ENCODE measurements around the gene KRTAP5-2.

The KRTAP5-2 gene

DNA sequence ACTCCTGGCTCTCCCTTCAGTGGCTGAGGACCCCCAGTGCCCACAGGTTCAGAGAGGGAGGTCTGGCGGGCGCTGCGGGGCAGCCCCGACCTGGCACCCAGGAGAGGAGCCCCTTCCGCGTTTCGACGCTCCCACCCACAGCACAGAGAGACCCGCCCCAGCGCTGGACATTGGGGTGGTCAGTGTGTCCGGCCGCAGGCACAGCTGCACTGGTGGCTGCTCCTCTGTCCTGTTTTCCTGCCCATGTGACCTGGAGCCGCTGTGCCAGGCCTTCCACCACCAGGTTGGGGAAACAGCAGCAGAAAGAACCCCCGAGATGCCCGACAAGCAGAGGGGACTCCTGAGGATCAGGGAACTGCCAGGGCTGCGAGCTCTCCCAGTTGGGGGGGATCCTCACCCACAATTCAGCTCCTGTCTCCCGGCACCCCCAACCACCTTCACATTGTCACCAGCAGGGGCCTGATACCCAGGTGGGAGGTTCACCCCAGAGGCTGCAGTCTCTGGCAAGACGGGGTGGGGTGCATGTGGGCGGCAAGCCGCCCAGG is 45.1 kb upstream of the KRTAP5-2 start:
- Histone ChIP-seq H2BK12ac (ENCODE audit: low read length in 2 of 2) (no peak overlapping the region), H3K27ac (ENCODE audit: low read length, poor library complexity, severe bottlenecking) (no peak overlapping the region), H2BK15ac (ENCODE audit: low read depth, poor library complexity, severe bottlenecking) (no peak overlapping the region), H3K14ac (ENCODE audit: low read length in 2 of 2) (no peak overlapping the region), H3K18ac (ENCODE audit: low read depth in 1 of 2, low read length in 2 of 2) (no peak overlapping the region), H3K4me1 (ENCODE audit: control insufficient read depth, insufficient read depth, low read depth, low read length) (no peaks in the 10 kb centered on the region), H3K23ac (ENCODE audit: low read length in 2 of 2) (no peak overlapping the region), H2AK5ac (ENCODE audit: low read length, severe bottlenecking) (no peak overlapping the region), H3K4me3 (ENCODE audit: insufficient read depth in 1 of 2, low read depth in 1 of 2, low read length in 2 of 2) (no peak overlapping the region), H3K9ac (ENCODE audit: low read length) (no peak overlapping the region), H4K8ac (ENCODE audit: low read length) (no peak overlapping the region), H3K79me1 (replicated peaks; ENCODE audit: low read length, poor library complexity, severe bottlenecking) (no peaks in the 10 kb centered on the region), H2AFZ (ENCODE audit: low read depth, low read length) (no peak overlapping the region), H2BK5ac (ENCODE audit: low read depth, low read length, poor library complexity, severe bottlenecking) (no peak overlapping the region), H3K36me3 (ENCODE audit: control insufficient read depth in 1 of 2, insufficient read depth in 2 of 2, low read depth in 1 of 2, low read length in 2 of 2) (peaks cover 0 to 2% of the 10 kb centered on the region in 2 experiments), H3K27me3 (ENCODE audit: control insufficient read depth in 1 of 2, insufficient read depth in 1 of 2, low read length in 2 of 2) (peaks cover 50 to 69% of the 10 kb centered on the region in 2 experiments), H3K9me3 (ENCODE audit: control insufficient read depth, low read length) (no peaks in the 10 kb centered on the region), H3K4me2 (ENCODE audit: low read length, poor library complexity, severe bottlenecking) (no peak overlapping the region), H4K91ac (ENCODE audit: low read length) (no peak overlapping the region), H3K4ac (ENCODE audit: low read depth in 1 of 2, low read length in 2 of 2) (no peak overlapping the region), H2BK120ac (ENCODE audit: low read depth, low read length) (no peak overlapping the region)
- WGBS, result 87% methylated on average over 18 of the region's 20 CpGs
- DNase-seq, result no peak

GRCh38 chr11:1642288-1643145 is 44.4 kb upstream of the KRTAP5-2 start:
- whole genome bisulfite sequencing, result 78% methylated on average over 29 of the region's 29 CpGs
- Histone ChIP-seq H2BK120ac (ENCODE audit: low read depth, low read length) (no peak overlapping the region), H3K4me2 (ENCODE audit: low read length, poor library complexity, severe bottlenecking) (no peak overlapping the region), H2BK15ac (ENCODE audit: low read depth, poor library complexity, severe bottlenecking) (no peak overlapping the region), H3K9ac (ENCODE audit: low read length) (no peak overlapping the region), H2BK12ac (ENCODE audit: low read length in 2 of 2) (no peak overlapping the region), H3K79me1 (replicated peaks; ENCODE audit: low read length, poor library complexity, severe bottlenecking) (no peaks in the 10 kb centered on the region), H2BK5ac (ENCODE audit: low read depth, low read length, poor library complexity, severe bottlenecking) (no peak overlapping the region), H3K27ac (ENCODE audit: low read length, poor library complexity, severe bottlenecking) (no peak overlapping the region), H3K4me1 (ENCODE audit: control insufficient read depth, insufficient read depth, low read depth, low read length) (no peaks in the 10 kb centered on the region), H4K91ac (ENCODE audit: low read length) (no peak overlapping the region), H4K8ac (ENCODE audit: low read length) (no peak overlapping the region), H2AK5ac (ENCODE audit: low read length, severe bottlenecking) (no peak overlapping the region), H3K27me3 (ENCODE audit: control insufficient read depth in 1 of 2, insufficient read depth in 1 of 2, low read length in 2 of 2) (peaks cover 50 to 73% of the 10 kb centered on the region in 2 experiments), H3K18ac (ENCODE audit: low read depth in 1 of 2, low read length in 2 of 2) (no peak overlapping the region), H2AFZ (ENCODE audit: low read depth, low read length) (no peak overlapping the region), H3K36me3 (ENCODE audit: control insufficient read depth in 1 of 2, insufficient read depth in 2 of 2, low read depth in 1 of 2, low read length in 2 of 2) (peaks cover 0 to 2% of the 10 kb centered on the region in 2 experiments), H3K9me3 (ENCODE audit: control insufficient read depth, low read length) (no peaks in the 10 kb centered on the region), H3K23ac (ENCODE audit: low read length in 2 of 2) (no peak overlapping the region), H3K14ac (ENCODE audit: low read length in 2 of 2) (no peak overlapping the region), H3K4me3 (ENCODE audit: insufficient read depth in 1 of 2, low read depth in 1 of 2, low read length in 2 of 2) (no peak overlapping the region), H3K4ac (ENCODE audit: low read depth in 1 of 2, low read length in 2 of 2) (no peak overlapping the region)
- DNase-seq, result no peak

DNA sequence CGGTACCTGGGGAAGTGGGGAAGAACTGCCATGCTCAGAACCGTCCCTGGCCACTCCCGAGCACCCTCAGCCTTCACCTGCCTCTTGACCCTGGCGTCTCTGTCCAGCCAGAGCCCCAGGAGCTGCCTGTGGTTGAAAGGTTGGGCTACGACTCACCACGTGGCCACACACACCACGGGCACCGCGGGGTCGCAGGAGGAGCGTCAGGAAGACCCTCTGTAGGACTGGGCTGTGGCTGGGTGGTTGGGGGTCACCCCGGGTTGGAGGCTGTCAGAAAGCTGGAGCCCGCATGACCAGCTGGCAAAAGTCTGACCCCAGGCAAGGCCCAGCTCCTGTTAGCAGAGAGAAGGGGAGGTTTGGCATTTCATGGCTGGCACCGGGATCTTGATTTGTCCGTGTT is 43.0 kb upstream of the KRTAP5-2 start:
- no peak overlapping the region for H3K4ac ChIP-seq (ENCODE audit: low read depth in 1 of 2, low read length in 2 of 2)
- 82% methylated on average over 15 of the region's 15 CpGs for WGBS
- no peak overlapping the region for H3K4me3 ChIP-seq (ENCODE audit: insufficient read depth in 1 of 2, low read depth in 1 of 2, low read length in 2 of 2)
- no peak overlapping the region for H3K23ac ChIP-seq (ENCODE audit: low read length in 2 of 2)
- no peak overlapping the region for H2BK15ac ChIP-seq (ENCODE audit: low read depth, poor library complexity, severe bottlenecking)
- DNase-seq, result no peak
- H3K14ac ChIP-seq (ENCODE audit: low read length in 2 of 2), result no peak overlapping the region
- no peak overlapping the region for H2BK5ac ChIP-seq (ENCODE audit: low read depth, low read length, poor library complexity, severe bottlenecking)
- H2BK12ac ChIP-seq (ENCODE audit: low read length in 2 of 2), result no peak overlapping the region
- H2AFZ ChIP-seq (ENCODE audit: low read depth, low read length), result no peak overlapping the region
- H4K8ac ChIP-seq (ENCODE audit: low read length), result no peak overlapping the region
- no peaks in the 10 kb centered on the region for H3K79me1 ChIP-seq (replicated peaks; ENCODE audit: low read length, poor library complexity, severe bottlenecking)
- peak overlapping the region; percentile 20 for H4K91ac ChIP-seq (ENCODE audit: low read length)
- H3K9me3 ChIP-seq (ENCODE audit: control insufficient read depth, low read length), result no peaks in the 10 kb centered on the region
- peaks cover 0 to 2% of the 10 kb centered on the region in 2 experiments for H3K36me3 ChIP-seq (ENCODE audit: control insufficient read depth in 1 of 2, insufficient read depth in 2 of 2, low read depth in 1 of 2, low read length in 2 of 2)
- H3K27ac ChIP-seq (ENCODE audit: low read length, poor library complexity, severe bottlenecking), result no peak overlapping the region
- H3K4me1 ChIP-seq (ENCODE audit: control insufficient read depth, insufficient read depth, low read depth, low read length), result no peaks in the 10 kb centered on the region
- no peak overlapping the region for H2AK5ac ChIP-seq (ENCODE audit: low read length, severe bottlenecking)
- H3K4me2 ChIP-seq (ENCODE audit: low read length, poor library complexity, severe bottlenecking), result no peak overlapping the region
- H3K9ac ChIP-seq (ENCODE audit: low read length), result no peak overlapping the region
- peak overlapping the region in 1 of 2 experiments; percentile 5 for H3K18ac ChIP-seq (ENCODE audit: low read depth in 1 of 2, low read length in 2 of 2)
- H2BK120ac ChIP-seq (ENCODE audit: low read depth, low read length), result no peak overlapping the region
- H3K27me3 ChIP-seq (ENCODE audit: control insufficient read depth in 1 of 2, insufficient read depth in 1 of 2, low read length in 2 of 2), result peaks cover 50 to 78% of the 10 kb centered on the region in 2 experiments

GRCh38 chr11:1640076-1640946 is 42.2 kb upstream of the KRTAP5-2 start:
- Histone ChIP-seq H4K8ac (ENCODE audit: low read length) (no peak overlapping the region), H3K4me1 (ENCODE audit: control insufficient read depth, insufficient read depth, low read depth, low read length) (no peaks in the 10 kb centered on the region), H3K27me3 (ENCODE audit: control insufficient read depth in 1 of 2, insufficient read depth in 1 of 2, low read length in 2 of 2) (peaks cover 46 to 78% of the 10 kb centered on the region in 2 experiments), H2AFZ (ENCODE audit: low read depth, low read length) (no peak overlapping the region), H3K4ac (ENCODE audit: low read depth in 1 of 2, low read length in 2 of 2) (no peak overlapping the region), H2BK12ac (ENCODE audit: low read length in 2 of 2) (no peak overlapping the region), H3K23ac (ENCODE audit: low read length in 2 of 2) (no peak overlapping the region), H3K14ac (ENCODE audit: low read length in 2 of 2) (no peak overlapping the region), H4K91ac (ENCODE audit: low read length) (no peak overlapping the region), H2BK5ac (ENCODE audit: low read depth, low read length, poor library complexity, severe bottlenecking) (no peak overlapping the region), H3K4me3 (ENCODE audit: insufficient read depth in 1 of 2, low read depth in 1 of 2, low read length in 2 of 2) (no peak overlapping the region), H2AK5ac (ENCODE audit: low read length, severe bottlenecking) (no peak overlapping the region), H3K9ac (ENCODE audit: low read length) (no peak overlapping the region), H2BK120ac (ENCODE audit: low read depth, low read length) (no peak overlapping the region), H3K36me3 (ENCODE audit: control insufficient read depth in 1 of 2, insufficient read depth in 2 of 2, low read depth in 1 of 2, low read length in 2 of 2) (peaks cover 0 to 2% of the 10 kb centered on the region in 2 experiments), H3K18ac (ENCODE audit: low read depth in 1 of 2, low read length in 2 of 2) (no peak overlapping the region), H3K4me2 (ENCODE audit: low read length, poor library complexity, severe bottlenecking) (no peak overlapping the region), H3K79me1 (replicated peaks; ENCODE audit: low read length, poor library complexity, severe bottlenecking) (no peaks in the 10 kb centered on the region), H3K27ac (ENCODE audit: low read length, poor library complexity, severe bottlenecking) (no peak overlapping the region), H2BK15ac (ENCODE audit: low read depth, poor library complexity, severe bottlenecking) (no peak overlapping the region), H3K9me3 (ENCODE audit: control insufficient read depth, low read length) (no peaks in the 10 kb centered on the region)
- DNase-seq, result peak; percentile 26
- WGBS, result 49% methylated on average over 31 of the region's 32 CpGs

Measured in mesenchymal stem cell (in vitro differentiated cells and primary cell).